MM.1S (cell line): ENCODE results near the gene ANXA7.

Experiments used
- DNase-seq: peaks from one replicate; pipeline ENCODE4 v3.0.0-alpha.2; 2015
- H2AFZ ChIP-seq: fragments of 300-600 bp; sonication (generic); 2 replicates; pipeline ENCODE4 v1.6.0; 2016; ENCODE audit warnings: antibody characterized with exemption, low read length
- H3F3A ChIP-seq: fragments of 300-600 bp; sonication (generic); 2 replicates; pipeline ENCODE4 v1.6.1; 2016; ENCODE audit warnings: mild to moderate bottlenecking, antibody characterized with exemption, low read length, moderate library complexity, mixed read lengths; ENCODE audit not compliant: insufficient read depth
- H3K27ac ChIP-seq: fragments of 300-600 bp; sonication (generic); 2 replicates; pipeline ENCODE4 v1.5.1; 2016; ENCODE audit warnings: mild to moderate bottlenecking, low read length
- H3K27me3 ChIP-seq: fragments of 300-600 bp; sonication (generic); replicated peaks from 2 replicates; pipeline ENCODE4 v1.6.0; 2016; ENCODE audit warnings: low read length; ENCODE audit not compliant: insufficient read depth
- H3K36me3 ChIP-seq: fragments of 300-600 bp; sonication (generic); replicated peaks from 2 replicates; pipeline ENCODE4 v1.6.1; 2016; ENCODE audit warnings: mild to moderate bottlenecking, low read length, mixed read lengths; ENCODE audit not compliant: insufficient read depth
- H3K4me1 ChIP-seq: fragments of 300-600 bp; sonication (generic); 2 replicates; pipeline ENCODE4 v1.6.1; 2016; ENCODE audit warnings: low read length, mixed read lengths
- H3K4me2 ChIP-seq: fragments of 300-600 bp; sonication (generic); 2 replicates; pipeline ENCODE4 v1.6.0; 2016; ENCODE audit warnings: low read depth, low read length
- H3K4me3 ChIP-seq: fragments of 300-600 bp; sonication (generic); 2 replicates; pipeline ENCODE4 v1.5.1; 2016; ENCODE audit warnings: low read length, mixed read lengths
- H3K79me2 ChIP-seq: fragments of 300-600 bp; sonication (generic); 2 replicates; pipeline ENCODE4 v1.6.1; 2016; ENCODE audit warnings: mixed run types, low read length, mixed read lengths
- H3K9ac ChIP-seq: fragments of 300-600 bp; sonication (generic); 2 replicates; pipeline ENCODE4 v1.6.1; 2016; ENCODE audit warnings: low read length, mixed read lengths
- H3K9me2 ChIP-seq: fragments of 300-600 bp; sonication (generic); replicated peaks from 2 replicates; pipeline ENCODE4 v1.6.1; 2016; ENCODE audit warnings: mild to moderate bottlenecking, low read length, mixed read lengths; ENCODE audit not compliant: insufficient read depth
- H3K9me3 ChIP-seq: fragments of 300-600 bp; sonication (generic); replicated peaks from 2 replicates; pipeline ENCODE4 v1.6.1; 2016; ENCODE audit warnings: mild to moderate bottlenecking, low read length, mixed read lengths; ENCODE audit not compliant: insufficient read depth
- H4K20me1 ChIP-seq: fragments of 300-600 bp; sonication (generic); 2 replicates; pipeline ENCODE4 v1.6.1; 2016; ENCODE audit warnings: mild to moderate bottlenecking, low read length, moderate library complexity, mixed read lengths; ENCODE audit not compliant: insufficient read depth
- EZH2 ChIP-seq: fragments of 300-600 bp; sonication (generic); optimal IDR thresholded peaks from 2 replicates; pipeline ENCODE3; 2017; ENCODE audit warnings: low read depth, mild to moderate bottlenecking, antibody characterized with exemption, low read length, mixed read lengths
- EZH2phosphoT487 ChIP-seq: fragments of 300-600 bp; sonication (generic); IDR thresholded peaks from 2 replicates; pipeline ENCODE4 v1.6.1; 2018; ENCODE audit warnings: antibody characterized with exemption, low read length
- TF ChIP-seq, protein P1 (sequence below): fragments of 300-600 bp; sonication (generic); IDR thresholded peaks from 2 replicates; pipeline ENCODE4 v1.5.1; 2016; ENCODE audit warnings: antibody characterized with exemption, low read length, mixed read lengths

The ANXA7 gene

DNA sequence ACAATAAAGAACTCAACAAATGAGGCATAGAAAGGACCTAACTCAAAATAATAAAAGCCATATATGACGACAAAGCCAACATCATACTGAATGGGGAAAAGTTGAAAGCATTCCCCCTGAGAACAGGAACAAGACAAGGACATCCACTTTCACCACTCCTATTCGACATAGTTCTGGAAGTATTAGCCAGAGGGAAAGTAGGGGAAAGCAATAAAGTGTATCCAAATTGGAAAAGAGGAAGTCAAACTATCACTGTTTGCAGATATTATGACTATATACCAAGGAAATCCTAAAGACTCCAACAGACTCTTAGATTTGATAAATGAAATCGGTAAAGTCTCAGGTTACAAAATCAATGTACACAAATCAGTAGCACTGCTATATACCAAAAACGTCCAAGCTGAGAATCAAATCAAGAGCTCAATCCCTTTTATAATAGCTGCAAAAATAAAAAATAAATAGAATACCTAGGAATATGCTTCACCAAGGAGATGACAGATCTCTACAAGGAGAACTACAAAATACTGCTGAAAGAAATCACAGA lies 4.8 kb downstream of the ANXA7 start:
- Histone ChIP-seq H3K9me2 (no peaks in the 10 kb centered on the region), H3K27ac (no peak overlapping the region), H3K4me3 (no peak overlapping the region), H3K9ac (no peak overlapping the region), H3K4me1 (no peaks in the 10 kb centered on the region), H3F3A (peaks cover 10% of the 10 kb centered on the region; the same call in 1 of the 2 replicates), H3K4me2 (no peak overlapping the region), H2AFZ (no peak overlapping the region), H3K9me3 (no peaks in the 10 kb centered on the region), H4K20me1 (peaks cover 3% of the 10 kb centered on the region; the same call in 1 of the 2 replicates), H3K27me3 (no peaks in the 10 kb centered on the region), H3K36me3 (0 out of 2 replicates have a peak, but pooled peaks cover 4% of the 10 kb centered on the region), H3K79me2 (peaks cover 97% of the 10 kb centered on the region)
- no peak for DNase-seq
- TF ChIP-seq EZH2phosphoT487 (no peak), EZH2 (no peak)
- TF ChIP-seq, protein P1, sequence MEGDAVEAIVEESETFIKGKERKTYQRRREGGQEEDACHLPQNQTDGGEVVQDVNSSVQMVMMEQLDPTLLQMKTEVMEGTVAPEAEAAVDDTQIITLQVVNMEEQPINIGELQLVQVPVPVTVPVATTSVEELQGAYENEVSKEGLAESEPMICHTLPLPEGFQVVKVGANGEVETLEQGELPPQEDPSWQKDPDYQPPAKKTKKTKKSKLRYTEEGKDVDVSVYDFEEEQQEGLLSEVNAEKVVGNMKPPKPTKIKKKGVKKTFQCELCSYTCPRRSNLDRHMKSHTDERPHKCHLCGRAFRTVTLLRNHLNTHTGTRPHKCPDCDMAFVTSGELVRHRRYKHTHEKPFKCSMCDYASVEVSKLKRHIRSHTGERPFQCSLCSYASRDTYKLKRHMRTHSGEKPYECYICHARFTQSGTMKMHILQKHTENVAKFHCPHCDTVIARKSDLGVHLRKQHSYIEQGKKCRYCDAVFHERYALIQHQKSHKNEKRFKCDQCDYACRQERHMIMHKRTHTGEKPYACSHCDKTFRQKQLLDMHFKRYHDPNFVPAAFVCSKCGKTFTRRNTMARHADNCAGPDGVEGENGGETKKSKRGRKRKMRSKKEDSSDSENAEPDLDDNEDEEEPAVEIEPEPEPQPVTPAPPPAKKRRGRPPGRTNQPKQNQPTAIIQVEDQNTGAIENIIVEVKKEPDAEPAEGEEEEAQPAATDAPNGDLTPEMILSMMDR: no peak

GRCh38 chr10:73408061-73408460 lies 5.8 kb downstream of the ANXA7 start:
- Histone ChIP-seq H3K9me2 (no peaks in the 10 kb centered on the region), H3K4me2 (no peak overlapping the region), H3K36me3 (0 out of 2 replicates have a peak, but pooled peaks cover 4% of the 10 kb centered on the region), H3K27me3 (no peaks in the 10 kb centered on the region), H3K4me3 (no peak overlapping the region), H3K4me1 (no peaks in the 10 kb centered on the region), H3K79me2 (peaks cover 99% of the 10 kb centered on the region), H2AFZ (no peak overlapping the region), H4K20me1 (peaks cover 3% of the 10 kb centered on the region), H3K27ac (no peak overlapping the region), H3K9me3 (no peaks in the 10 kb centered on the region), H3K9ac (no peak overlapping the region), H3F3A (peaks cover 4% of the 10 kb centered on the region; the same call in 1 of the 2 replicates)
- DNase-seq: no peak
- TF ChIP-seq EZH2phosphoT487: no peak
- TF ChIP-seq, protein P1: no peak

DNA sequence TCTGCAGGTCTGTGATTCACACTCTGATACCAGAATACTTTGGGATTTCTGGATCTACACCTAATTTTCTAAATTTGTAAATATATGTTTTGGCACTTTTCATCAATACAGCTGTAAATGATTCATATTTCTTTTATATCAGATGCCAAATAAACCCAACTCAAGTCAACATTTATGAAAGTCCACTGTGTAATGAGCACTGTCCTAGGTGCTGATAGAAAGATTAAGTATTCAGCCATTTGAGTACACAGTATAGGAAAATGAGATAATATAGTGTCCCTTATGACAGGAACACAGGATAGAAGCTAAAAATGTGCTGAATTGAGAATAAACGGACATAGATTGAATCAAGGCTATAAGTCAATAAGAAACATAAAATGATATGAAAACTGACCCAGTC lies 6.4 kb downstream of the ANXA7 start:
- TF ChIP-seq EZH2: no peak
- TF ChIP-seq, protein P1: no peak
- no peak for TF ChIP-seq EZH2phosphoT487
- Histone ChIP-seq H3K4me2 (no peak overlapping the region), H3F3A (no peaks in the 10 kb centered on the region), H3K4me1 (no peaks in the 10 kb centered on the region), H3K4me3 (no peak overlapping the region), H3K27me3 (no peaks in the 10 kb centered on the region), H4K20me1 (peaks cover 3% of the 10 kb centered on the region), H3K9me3 (no peaks in the 10 kb centered on the region), H3K9me2 (no peaks in the 10 kb centered on the region), H2AFZ (no peak overlapping the region), H3K27ac (no peak overlapping the region), H3K79me2 (peaks cover 99% of the 10 kb centered on the region), H3K36me3 (0 out of 2 replicates have a peak, but pooled peaks cover 4% of the 10 kb centered on the region), H3K9ac (no peak overlapping the region)
- DNase-seq: no peak
